Natural killer cell treated with Interleukin-12 subunit alpha and Interleukin-12 subunit beta and Interleukin-15 and Interleukin-18, amount 100 ng/mL, for 72 hours (primary cell): ENCODE data around the gene HCFC1. TPM values are rescaled to one million over a fixed set of nuclear protein-coding genes. Genes with fewer than 3 reads are reported as not detected.

Source experiments
- ATAC-seq, 2 donors: fragments of 150-1000 bp; cut with Tn5 transposase in 1 of 2; sonication (Bioruptor Pico), chemical (Tn5 transposase) in 1 of 2; 2 replicates each; pipeline ENCODE4 v1.10.0; 2021
- DNase-seq: peaks from one replicate; pipeline ENCODE4 v3.0.0; 2022; ENCODE audit warnings: low spot score
- H3K27ac Mint-ChIP-seq, 2 donors: 1 replicate in 1 of 2; 2 replicates in 1 of 2; pipeline ENCODE4 v1.8.0; 2022; ENCODE audit warnings: mixed read lengths in 2 of 2, mild to moderate bottlenecking in 1 of 2, moderate library complexity in 1 of 2
- H3K27me3 Mint-ChIP-seq, 2 donors: 1 replicate in 1 of 2; 2 replicates in 1 of 2; pipeline ENCODE4 v1.8.0; 2022; ENCODE audit warnings: mixed read lengths in 2 of 2
- H3K36me3 Mint-ChIP-seq: one replicate; pipeline ENCODE4 v1.8.0; 2022; ENCODE audit warnings: mixed read lengths
- H3K4me1 Mint-ChIP-seq, 2 donors: 1 replicate in 1 of 2; 2 replicates in 1 of 2; pipeline ENCODE4 v1.8.0; 2022; ENCODE audit warnings: low read depth in 2 of 2, mixed read lengths in 2 of 2, mild to moderate bottlenecking in 1 of 2
- H3K4me3 Mint-ChIP-seq: one replicate; pipeline ENCODE4 v1.8.0; 2022; ENCODE audit warnings: mixed read lengths
- H3K9me3 Mint-ChIP-seq: 2 replicates; pipeline ENCODE4 v1.8.0; 2022; ENCODE audit warnings: mixed read lengths
- total RNA-seq, 2 donors: library from RNA; stranded (reverse); gene quantifications; one replicate each; pipeline ENCODE4 v1.2.3, GENCODE V29; 2022

Gene HCFC1
- total RNA-seq, 2 donors from 2014 or later = 105 to 131 TPM

GRCh38 chrX:153929576-153929975 lies 42.0 kb downstream of the HCFC1 start:
- Mint-ChIP-seq H3K36me3 (no peaks in the 10 kb centered on the region), H3K27ac (no peak overlapping the region), H3K4me3 (peak overlapping the region; percentile 84), H3K4me1 (peaks cover 17 to 35% of the 10 kb centered on the region in 2 donors), H3K27me3 (no peaks in the 10 kb centered on the region), H3K9me3 (no peaks in the 10 kb centered on the region)
- no peak for ATAC-seq
- DNase-seq = no peak

- Mint-ChIP-seq H3K36me3 (no peaks in the 10 kb centered on the region), H3K27me3 (no peaks in the 10 kb centered on the region), H3K27ac (peak overlapping the region; percentile 88 to 95), H3K9me3 (no peaks in the 10 kb centered on the region), H3K4me1 (peaks cover 21 to 38% of the 10 kb centered on the region in 2 donors), H3K4me3 (peak overlapping the region; percentile 84)
- DNase-seq = no peak
- ATAC-seq = no peak
Measured at GRCh38 chrX:153928846-153929245, 42.8 kb downstream of the HCFC1 start.

- ATAC-seq = peak; percentile 87 to 91
- Mint-ChIP-seq H3K4me1 (peaks cover 21 to 40% of the 10 kb centered on the region in 2 donors), H3K27me3 (no peaks in the 10 kb centered on the region), H3K27ac (peak overlapping the region; percentile 93 to 95), H3K36me3 (no peaks in the 10 kb centered on the region), H3K4me3 (peak overlapping the region; percentile 89), H3K9me3 (no peaks in the 10 kb centered on the region)
- peak; percentile 98 for DNase-seq
Measured at GRCh38 chrX:153927922-153928760, 43.5 kb downstream of the HCFC1 start.

- no peaks in the 10 kb centered on the region for H3K36me3 Mint-ChIP-seq
- no peaks in the 10 kb centered on the region for H3K9me3 Mint-ChIP-seq
- peak overlapping the region; percentile 93 to 95 for H3K27ac Mint-ChIP-seq
- peaks cover 24 to 42% of the 10 kb centered on the region in 2 donors for H3K4me1 Mint-ChIP-seq
- peak overlapping the region; percentile 89 for H3K4me3 Mint-ChIP-seq
- ATAC-seq = no peak
- H3K27me3 Mint-ChIP-seq = no peaks in the 10 kb centered on the region
- DNase-seq = no peak
Measured at GRCh38 chrX:153927672-153927921, 44.0 kb downstream of the HCFC1 start.

GRCh38 chrX:153926858-153927671 lies 44.6 kb downstream of the HCFC1 start:
- Mint-ChIP-seq H3K36me3 (no peaks in the 10 kb centered on the region), H3K4me1 (peaks cover 30 to 47% of the 10 kb centered on the region in 2 donors)

GRCh38 chrX:153926552-153926857 lies 45.1 kb downstream of the HCFC1 start:
- H3K4me3 Mint-ChIP-seq = peak overlapping the region; percentile 89
- H3K4me1 Mint-ChIP-seq = peaks cover 30 to 45% of the 10 kb centered on the region in 2 donors
- H3K27ac Mint-ChIP-seq = peak overlapping the region; percentile 93 to 95
- no peaks in the 10 kb centered on the region for H3K27me3 Mint-ChIP-seq
- DNase-seq = no peak
- H3K9me3 Mint-ChIP-seq = no peaks in the 10 kb centered on the region
- ATAC-seq = peak; percentile 1 to 8
- H3K36me3 Mint-ChIP-seq = no peaks in the 10 kb centered on the region

More at GRCh38 chrX:153926858-153927671, 44.6 kb downstream of the HCFC1 start:
- Mint-ChIP-seq H3K9me3 (no peaks in the 10 kb centered on the region), H3K27me3 (no peaks in the 10 kb centered on the region), H3K4me3 (peak overlapping the region; percentile 89), H3K27ac (peak overlapping the region; percentile 93 to 95)
- DNase-seq (peak; percentile 90), ATAC-seq (peak; percentile 65 to 71)

GRCh38 chrX:153925739-153926551 lies 45.7 kb downstream of the HCFC1 start, which contains the start of gene ARHGAP4:
ARHGAP4 (minus strand) TSS chrX:153926264; CDS start chrX:153926202, 62 bp downstream.
- Mint-ChIP-seq H3K4me1 (peaks cover 26 to 43% of the 10 kb centered on the region in 2 donors), H3K9me3 (no peaks in the 10 kb centered on the region), H3K36me3 (no peaks in the 10 kb centered on the region), H3K27ac (peak within 1 kb of the TSS; percentile 93 to 95), H3K27me3 (no peaks in the 10 kb centered on the region), H3K4me3 (peak within 1 kb of the TSS; percentile 89)
- ATAC-seq = peak; percentile 25 to 39
- DNase-seq = peak; percentile 78

- Mint-ChIP-seq H3K27ac (peak overlapping the region; percentile 93 to 95), H3K36me3 (no peaks in the 10 kb centered on the region), H3K27me3 (no peaks in the 10 kb centered on the region), H3K4me1 (peaks cover 26 to 43% of the 10 kb centered on the region in 2 donors), H3K4me3 (peak overlapping the region; percentile 88), H3K9me3 (no peaks in the 10 kb centered on the region)
- DNase-seq = no peak
- ATAC-seq = no peak
Measured at GRCh38 chrX:153925387-153925738, 46.3 kb downstream of the HCFC1 start.

- no peaks in the 10 kb centered on the region for H3K9me3 Mint-ChIP-seq
- DNase-seq (no peak), ATAC-seq (no peak)
- no peaks in the 10 kb centered on the region for H3K36me3 Mint-ChIP-seq
- H3K4me1 Mint-ChIP-seq = peaks cover 26 to 41% of the 10 kb centered on the region in 2 donors
- peak overlapping the region; percentile 93 to 95 for H3K27ac Mint-ChIP-seq
- H3K27me3 Mint-ChIP-seq = no peaks in the 10 kb centered on the region
- H3K4me3 Mint-ChIP-seq = peak overlapping the region; percentile 88
Measured at GRCh38 chrX:153924149-153924861, 47.3 kb downstream of the HCFC1 start.

GRCh38 chrX:153922932-153923857 lies 48.4 kb downstream of the HCFC1 start:
- H3K27me3 Mint-ChIP-seq = no peaks in the 10 kb centered on the region
- ATAC-seq (no peak), DNase-seq (no peak)
- peak overlapping the region; percentile 88 for H3K4me3 Mint-ChIP-seq
- H3K9me3 Mint-ChIP-seq = no peaks in the 10 kb centered on the region
- no peaks in the 10 kb centered on the region for H3K36me3 Mint-ChIP-seq
- peak overlapping the region; percentile 93 to 95 for H3K27ac Mint-ChIP-seq
- H3K4me1 Mint-ChIP-seq = peaks cover 23 to 37% of the 10 kb centered on the region in 2 donors

- no peak for DNase-seq
- H3K27me3 Mint-ChIP-seq = no peaks in the 10 kb centered on the region
- peak overlapping the region; percentile 88 for H3K4me3 Mint-ChIP-seq
Measured at GRCh38 chrX:153921511-153922446, 49.8 kb downstream of the HCFC1 start.

More at GRCh38 chrX:153921511-153922446, 49.8 kb downstream of the HCFC1 start:
- ATAC-seq = peak in 1 of 2 donors; percentile 1
- peak overlapping the region; percentile 93 to 95 for H3K27ac Mint-ChIP-seq
- H3K4me1 Mint-ChIP-seq = peaks cover 23 to 31% of the 10 kb centered on the region in 2 donors
- H3K9me3 Mint-ChIP-seq = no peaks in the 10 kb centered on the region
- H3K36me3 Mint-ChIP-seq = peaks cover 5% of the 10 kb centered on the region
